CD4-positive, alpha-beta memory T cell (primary cell): ENCODE data around the gene P3H2. TPM values are rescaled to one million over a fixed set of nuclear protein-coding genes. Genes with fewer than 3 reads are reported as not detected.

Experiments used
- CTCF ChIA-PET: fragments of 350-600 bp; sonication (Branson Sonifier 250); formaldehyde crosslinking; loops from one replicate; lab custom pipeline; 2021; ENCODE audit warnings: inconsistent platforms; ENCODE audit not compliant: partially characterized antibody; lab: Charles Lee
- POLR2A ChIA-PET: fragments of 350-600 bp; sonication (Branson Sonifier 250); formaldehyde crosslinking; loops from one replicate; lab custom pipeline; 2021; ENCODE audit not compliant: partially characterized antibody; lab: Charles Lee
- DNase-seq, 5 donors: peaks; one replicate each; pipeline versions ENCODE4 v3.0.0 to v3.0.0-alpha.2; 2020 to 2022; ENCODE audit warnings: mixed read lengths in 1 of 5
- H3K27ac ChIP-seq: one replicate; pipeline ENCODE4 v1.7.0; 2013; ENCODE audit warnings: low read depth, low read length
- H3K27me3 ChIP-seq: 2 replicates; pipeline ENCODE4 v1.7.0; 2013; ENCODE audit warnings: mild to moderate bottlenecking, low read length, moderate library complexity; ENCODE audit not compliant: insufficient read depth
- H3K36me3 ChIP-seq: 2 replicates; pipeline ENCODE4 v1.7.0; 2013; ENCODE audit warnings: mild to moderate bottlenecking, low read length, moderate library complexity; ENCODE audit not compliant: insufficient read depth
- H3K4me1 ChIP-seq: 2 replicates; pipeline ENCODE4 v1.7.0; 2013; ENCODE audit warnings: mild to moderate bottlenecking, low read length, moderate library complexity; ENCODE audit not compliant: insufficient read depth
- H3K4me3 ChIP-seq, 2 donors: one replicate each; pipeline ENCODE4 v1.7.0; 2013; ENCODE audit warnings: low read length in 2 of 2, mild to moderate bottlenecking in 1 of 2
- H3K9me3 ChIP-seq, 2 donors: one replicate each; pipeline ENCODE4 v1.7.0; 2013; ENCODE audit warnings: low read length in 2 of 2, control low read depth in 1 of 2; ENCODE audit not compliant: control insufficient read depth in 1 of 2
- H3K27ac Mint-ChIP-seq, 7 donors: one replicate each; pipeline ENCODE4 v1.8.0; 2020 to 2021; ENCODE audit warnings: mixed read lengths in 7 of 7, mild to moderate bottlenecking in 6 of 7, inconsistent platforms in 3 of 7, moderate library complexity in 3 of 7
- H3K27me3 Mint-ChIP-seq, 2 donors: one replicate each; pipeline ENCODE4 v1.8.0; 2020 to 2021; ENCODE audit warnings: mixed read lengths in 2 of 2
- H3K36me3 Mint-ChIP-seq, 2 donors: one replicate each; pipeline ENCODE4 v1.8.0; 2020 to 2021; ENCODE audit warnings: mixed read lengths in 2 of 2, inconsistent platforms in 1 of 2, mild to moderate bottlenecking in 1 of 2
- H3K4me1 Mint-ChIP-seq, 4 donors: one replicate each; pipeline ENCODE4 v1.8.0; 2020 to 2021; ENCODE audit warnings: mixed read lengths in 4 of 4, mild to moderate bottlenecking in 1 of 4
- H3K4me3 Mint-ChIP-seq, 8 donors: one replicate each; pipeline ENCODE4 v1.8.0; 2020 to 2021; ENCODE audit warnings: mixed read lengths in 8 of 8, mild to moderate bottlenecking in 7 of 8, moderate library complexity in 6 of 8, inconsistent platforms in 3 of 8
- H3K9me3 Mint-ChIP-seq, 8 donors: one replicate each; pipeline ENCODE4 v1.8.0; 2020 to 2021; ENCODE audit warnings: mixed read lengths in 8 of 8, mild to moderate bottlenecking in 5 of 8, inconsistent platforms in 3 of 8, moderate library complexity in 1 of 8
- intact Hi-C: fragments of 100-400 bp; cut with micrococcal nuclease; formaldehyde crosslinking; loops from one replicate; pipeline ENCODE4 v1.15.1; 2023
- polyA plus RNA-seq, 2 donors: library from polyadenylated mRNA; unstranded; fragments of 300-500 nt; fragmentation: Illumina TruSeq; gene quantifications; one replicate each; pipeline ENCODE4 v1.2.3, GENCODE V29; 2021
- total RNA-seq, 2 experiments: library from RNA; stranded (reverse); gene quantifications; one replicate each; pipeline ENCODE4 v1.2.3, GENCODE V29; 2021

P3H2 gene
- total and polyA plus RNA-seq, 4 experiments from 2014 or later: not detected

GRCh38 chr3:190065204-190065603, 55.5 kb downstream of the P3H2 start:
- ChIA-PET CTCF (no interaction called here), POLR2A (no interaction called here)
- Mint-ChIP-seq H3K4me3 (no peak overlapping the region), H3K4me1 (peaks cover 0 to 1% (median 0%) of the 10 kb centered on the region in 4 donors), H3K36me3 (no peaks in the 10 kb centered on the region), H3K27me3 (peaks cover 4 to 5% of the 10 kb centered on the region in 2 donors), H3K27ac (no peak overlapping the region), H3K9me3 (peaks cover 0 to 2% (median 0%) of the 10 kb centered on the region in 8 donors)
- Histone ChIP-seq H3K4me1 (no peaks in the 10 kb centered on the region), H3K36me3 (no peaks in the 10 kb centered on the region), H3K9me3 (no peaks in the 10 kb centered on the region), H3K4me3 (no peak overlapping the region), H3K27ac (no peak overlapping the region), H3K27me3 (no peaks in the 10 kb centered on the region)
- intact Hi-C loops: no loop called here
- DNase-seq: no peak

DNA sequence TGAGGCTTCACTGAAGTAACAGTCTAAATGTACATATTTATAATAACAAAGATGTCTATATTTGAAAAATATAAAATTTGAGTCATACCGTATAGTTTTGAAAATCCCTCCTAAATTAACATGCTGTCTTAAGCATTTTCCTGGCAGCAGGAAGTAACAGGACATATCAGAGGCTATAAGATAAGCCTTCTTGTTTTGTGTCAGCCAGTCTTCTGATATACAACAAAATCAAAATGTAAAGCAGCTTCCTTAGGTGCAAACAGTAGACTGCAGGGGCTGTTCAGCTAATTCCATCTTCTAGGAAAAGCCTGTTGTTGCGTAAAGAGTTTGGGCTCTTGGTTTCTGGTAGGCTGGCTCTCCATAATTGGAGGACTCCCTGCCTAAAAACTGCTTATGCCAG, 56.0 kb downstream of the P3H2 start:
- Histone ChIP-seq H3K4me3 (no peak overlapping the region), H3K27me3 (no peaks in the 10 kb centered on the region), H3K4me1 (no peaks in the 10 kb centered on the region), H3K36me3 (no peaks in the 10 kb centered on the region), H3K9me3 (no peaks in the 10 kb centered on the region), H3K27ac (no peak overlapping the region)
- Mint-ChIP-seq H3K36me3 (no peaks in the 10 kb centered on the region), H3K4me3 (no peak overlapping the region), H3K9me3 (peaks cover 0 to 2% (median 0%) of the 10 kb centered on the region in 8 donors), H3K4me1 (peaks cover 0 to 1% (median 0%) of the 10 kb centered on the region in 4 donors), H3K27me3 (peaks cover 4 to 5% of the 10 kb centered on the region in 2 donors), H3K27ac (no peak overlapping the region)
- POLR2A ChIA-PET: no interaction called here
- CTCF ChIA-PET: no interaction called here
- DNase-seq: no peak
- intact Hi-C loops: no loop called here

GRCh38 chr3:190064112-190064511, 56.6 kb downstream of the P3H2 start:
- Mint-ChIP-seq H3K27me3 (peaks cover 5 to 7% of the 10 kb centered on the region in 2 donors), H3K4me3 (no peak overlapping the region), H3K9me3 (peaks cover 0 to 2% (median 0%) of the 10 kb centered on the region in 8 donors), H3K4me1 (peaks cover 0 to 1% (median 0%) of the 10 kb centered on the region in 4 donors), H3K36me3 (no peaks in the 10 kb centered on the region), H3K27ac (no peak overlapping the region)
- POLR2A ChIA-PET: interaction anchor here (0.6 kb wide), 1 partner anchor 1498 kb away, joined by 4 read pairs; no protein-coding TSS in a partner anchor
- intact Hi-C loops: no loop called here
- Histone ChIP-seq H3K4me3 (no peak overlapping the region), H3K36me3 (no peaks in the 10 kb centered on the region), H3K27ac (no peak overlapping the region), H3K9me3 (no peaks in the 10 kb centered on the region), H3K27me3 (no peaks in the 10 kb centered on the region), H3K4me1 (no peaks in the 10 kb centered on the region)
- DNase-seq: no peak
- CTCF ChIA-PET: interaction anchor here (1.1 kb wide), 1 partner anchor 9 kb away, joined by 3 read pairs; no protein-coding TSS in a partner anchor

GRCh38 chr3:190063490-190063889, 57.2 kb downstream of the P3H2 start:
- ChIA-PET POLR2A (interaction anchor here (0.6 kb wide), 1 partner anchor 1498 kb away, joined by 4 read pairs; no protein-coding TSS in a partner anchor), CTCF (interaction anchor here (0.5 to 1.1 kb wide), 2 partner anchors 10 to 68 kb away, joined by 3 read pairs; no protein-coding TSS in a partner anchor)
- Mint-ChIP-seq H3K36me3 (no peaks in the 10 kb centered on the region), H3K27ac (no peak overlapping the region), H3K4me3 (no peak overlapping the region), H3K9me3 (peaks cover 0 to 2% (median 0%) of the 10 kb centered on the region in 8 donors), H3K27me3 (peaks cover 5 to 7% of the 10 kb centered on the region in 2 donors), H3K4me1 (peaks cover 0 to 1% (median 0%) of the 10 kb centered on the region in 4 donors)
- H3K27me3 ChIP-seq: no peaks in the 10 kb centered on the region
- H3K27ac ChIP-seq: no peak overlapping the region
- no peaks in the 10 kb centered on the region for H3K9me3 ChIP-seq
- H3K4me3 ChIP-seq: no peak overlapping the region
- no peak for DNase-seq
- H3K4me1 ChIP-seq: no peaks in the 10 kb centered on the region
- intact Hi-C loops: no loop called here
- no peaks in the 10 kb centered on the region for H3K36me3 ChIP-seq

- CTCF ChIA-PET: no interaction called here
Observed at GRCh38 chr3:190060192-190060775, 60.4 kb downstream of the P3H2 start.

DNA sequence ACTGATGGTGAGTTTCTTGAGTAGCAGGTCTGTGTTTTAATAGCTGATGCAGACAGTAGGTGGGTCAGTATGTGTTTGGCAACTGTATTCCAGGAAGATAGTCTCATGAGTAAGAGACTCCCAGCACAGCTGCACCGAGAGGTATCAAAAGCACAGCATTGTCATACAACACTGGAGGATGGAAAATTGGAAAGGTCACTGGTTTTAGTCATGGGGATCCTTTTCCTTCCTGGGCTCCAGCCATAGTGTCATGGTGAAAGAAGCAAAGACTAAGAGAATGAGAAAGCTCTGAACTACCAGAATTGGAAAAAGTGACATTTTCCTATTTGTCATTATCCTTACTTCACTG, 61.5 kb downstream of the P3H2 start:
- no peaks in the 10 kb centered on the region for H3K9me3 Mint-ChIP-seq
- Histone ChIP-seq H3K27me3 (no peaks in the 10 kb centered on the region), H3K4me1 (no peaks in the 10 kb centered on the region), H3K9me3 (no peaks in the 10 kb centered on the region), H3K27ac (no peak overlapping the region), H3K4me3 (no peak overlapping the region), H3K36me3 (no peaks in the 10 kb centered on the region)
- ChIA-PET POLR2A (no interaction called here), CTCF (no interaction called here)
- peaks cover 7 to 9% of the 10 kb centered on the region in 2 donors for H3K27me3 Mint-ChIP-seq
- peaks cover 0 to 1% (median 0%) of the 10 kb centered on the region in 4 donors for H3K4me1 Mint-ChIP-seq
- no peak overlapping the region for H3K4me3 Mint-ChIP-seq
- intact Hi-C loops: no loop called here
- no peak for DNase-seq
- H3K27ac Mint-ChIP-seq: no peak overlapping the region
- H3K36me3 Mint-ChIP-seq: no peaks in the 10 kb centered on the region

More at GRCh38 chr3:190060192-190060775, 60.4 kb downstream of the P3H2 start:
- H3K4me1 Mint-ChIP-seq: peaks cover 0 to 1% (median 0%) of the 10 kb centered on the region in 4 donors
- POLR2A ChIA-PET: no interaction called here
- H3K36me3 Mint-ChIP-seq: no peaks in the 10 kb centered on the region
- H3K9me3 ChIP-seq: no peaks in the 10 kb centered on the region
- no peak overlapping the region for H3K27ac ChIP-seq
- no peaks in the 10 kb centered on the region for H3K27me3 ChIP-seq
- H3K27ac Mint-ChIP-seq: no peak overlapping the region
- H3K9me3 Mint-ChIP-seq: no peaks in the 10 kb centered on the region
- intact Hi-C loops: no loop called here
- H3K27me3 Mint-ChIP-seq: peaks cover 7% of the 10 kb centered on the region in 2 donors
- H3K4me3 Mint-ChIP-seq: no peak overlapping the region
- no peaks in the 10 kb centered on the region for H3K36me3 ChIP-seq
- DNase-seq: no peak
- no peak overlapping the region for H3K4me3 ChIP-seq
- H3K4me1 ChIP-seq: no peaks in the 10 kb centered on the region

GRCh38 chr3:190058521-190059241, 62.0 kb downstream of the P3H2 start:
- no peak overlapping the region for H3K27ac ChIP-seq
- no peaks in the 10 kb centered on the region for H3K36me3 Mint-ChIP-seq
- ChIA-PET CTCF (no interaction called here), POLR2A (no interaction called here)
- intact Hi-C loops: no loop called here
- no peaks in the 10 kb centered on the region for H3K9me3 ChIP-seq
- H3K27me3 Mint-ChIP-seq: peaks cover 9% of the 10 kb centered on the region in 2 donors
- no peaks in the 10 kb centered on the region for H3K36me3 ChIP-seq
- H3K4me1 ChIP-seq: no peaks in the 10 kb centered on the region
- H3K9me3 Mint-ChIP-seq: no peaks in the 10 kb centered on the region
- no peak overlapping the region for H3K4me3 Mint-ChIP-seq
- H3K4me3 ChIP-seq: no peak overlapping the region
- no peak overlapping the region for H3K27ac Mint-ChIP-seq
- H3K4me1 Mint-ChIP-seq: peaks cover 0 to 1% (median 0%) of the 10 kb centered on the region in 4 donors
- H3K27me3 ChIP-seq: no peaks in the 10 kb centered on the region
- DNase-seq: no peak
